Measurements from ENCODE around the gene SYNM. TPM values are rescaled to one million over a fixed set of nuclear protein-coding genes. Genes with fewer than 3 reads are reported as not detected.

SYNM gene
- total RNA-seq = 0.78 and 1.7 TPM in 2 replicates

GRCh38 chr15:99104788-99105513, at the start of gene SYNM:
Gene SYNM, plus strand, starts transcription at chr15:99105080. Its CDS starts 120 bp downstream, at chr15:99105200.

Other genes starting within 250 kb of the SYNM start
- gene PGPEP1L, start 97.3 kb upstream of the SYNM start, total RNA-seq = not detected in 2 replicates
- 16.5 and 20.4 TPM in 2 replicates for gene TTC23, start 144.5 kb downstream of the SYNM start, total RNA-seq
- 16.5 and 18.1 TPM in 2 replicates for gene LRRC28, start 146.4 kb downstream of the SYNM start, total RNA-seq

Data from hair follicular keratinocyte (primary cell).